ENCODE results near the gene HPCAL1.

HPCAL1 gene

DNA sequence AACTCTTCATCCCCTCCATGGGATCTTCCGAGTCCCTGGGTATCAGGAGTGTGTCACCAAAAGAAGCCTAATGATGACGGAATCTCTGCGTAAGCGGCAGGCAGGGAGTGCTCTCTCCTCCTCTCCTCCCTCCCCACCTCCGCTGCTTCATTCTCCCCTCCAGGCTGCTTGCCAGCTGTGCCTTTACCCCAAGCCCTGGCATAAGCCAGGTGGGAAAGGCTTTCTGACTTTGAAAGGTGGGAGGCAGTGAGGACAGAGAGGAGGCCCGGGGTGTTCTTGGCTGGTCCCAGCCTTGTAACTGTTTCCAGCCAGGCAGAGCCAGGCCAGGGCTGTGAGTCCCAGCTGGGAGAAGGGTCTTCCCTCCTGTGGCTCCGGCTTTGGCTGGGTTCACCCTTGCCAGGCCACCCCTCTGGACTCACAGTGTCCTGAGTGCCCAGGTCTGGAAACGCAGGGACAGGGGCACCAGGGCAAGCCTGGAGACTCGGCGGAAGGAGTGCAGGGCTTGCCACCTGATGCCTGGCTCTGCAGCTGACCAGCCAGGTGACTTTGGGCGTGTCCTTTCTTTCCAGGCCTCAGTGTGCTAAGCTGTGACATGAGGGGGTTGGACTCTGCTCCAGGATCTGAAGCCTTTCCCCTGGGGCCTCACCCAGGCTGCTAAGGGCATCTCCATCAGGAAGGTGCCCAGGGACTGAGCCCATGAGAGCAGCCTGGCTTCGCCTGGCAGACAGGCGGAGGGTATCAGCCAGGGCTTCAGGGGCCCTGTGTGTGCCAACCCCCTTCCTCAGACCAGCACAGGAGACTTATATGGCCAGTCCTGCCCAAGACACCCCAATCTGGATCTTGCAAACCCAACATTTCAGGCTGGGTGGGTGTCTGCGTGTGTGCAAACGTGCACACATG is 32.7 kb upstream of the HPCAL1 start:
- DNase-seq (ENCODE audit: low read depth in 2 of 2): no peak

DNA sequence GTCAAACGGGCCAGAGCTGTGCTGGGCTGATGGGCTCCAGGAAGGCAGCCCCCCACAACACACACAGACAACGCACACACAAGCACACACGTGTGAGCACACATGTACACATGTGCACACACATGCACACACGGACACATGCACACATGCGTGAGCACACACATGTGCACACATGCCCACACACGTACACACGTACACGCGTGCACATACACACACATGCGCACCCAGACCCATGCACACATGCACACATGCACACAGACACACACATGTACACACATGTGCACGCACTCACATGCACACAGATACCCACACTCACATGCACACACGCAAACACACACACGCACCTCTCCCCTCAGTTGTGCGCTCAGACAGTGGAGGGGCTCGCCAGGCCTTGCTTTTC is 31.2 kb upstream of the HPCAL1 start:
- no peak for DNase-seq (ENCODE audit: low read depth in 2 of 2)

DNA sequence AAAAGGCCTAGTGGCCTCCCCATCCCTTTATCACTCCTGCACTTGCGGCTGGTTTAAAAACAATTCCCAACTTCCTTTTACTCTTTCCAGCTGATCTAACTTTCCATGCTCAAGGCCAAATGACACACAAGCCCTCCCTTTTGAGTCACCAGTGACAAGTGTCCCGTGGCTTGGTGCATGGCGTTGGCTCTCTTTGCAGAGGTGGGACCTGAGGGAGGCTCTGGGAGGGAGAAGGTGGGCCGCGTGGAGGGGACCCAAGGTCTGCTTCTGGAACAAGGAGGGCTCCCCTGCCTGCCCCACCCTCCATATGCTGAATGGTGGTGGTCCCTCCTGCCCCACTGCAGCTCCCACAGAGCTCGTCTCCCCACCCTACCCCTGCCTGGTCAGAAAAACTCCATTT is 30.8 kb upstream of the HPCAL1 start:
- no peak for DNase-seq (ENCODE audit: low read depth in 2 of 2)

DNA sequence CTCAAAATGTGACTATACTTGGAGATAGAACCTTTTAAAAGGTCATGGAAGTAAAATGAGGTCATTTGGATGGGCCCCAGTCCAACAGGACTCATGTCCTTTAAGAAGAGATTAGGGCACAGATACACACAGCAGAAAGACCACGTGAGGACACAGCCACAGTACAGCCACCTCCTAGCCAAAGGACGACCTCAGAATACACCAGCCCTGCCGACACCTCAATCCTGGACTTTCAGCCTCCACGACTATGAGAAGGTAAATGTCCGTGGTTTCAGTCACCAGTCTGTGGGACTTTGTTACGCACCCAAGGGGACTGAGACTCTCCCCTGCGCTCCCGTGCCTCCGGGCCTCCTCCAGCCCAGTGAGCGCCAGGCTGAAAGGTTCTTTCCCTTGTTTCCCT is 30.2 kb upstream of the HPCAL1 start:
- DNase-seq (ENCODE audit: low read depth in 2 of 2): no peak

DNA sequence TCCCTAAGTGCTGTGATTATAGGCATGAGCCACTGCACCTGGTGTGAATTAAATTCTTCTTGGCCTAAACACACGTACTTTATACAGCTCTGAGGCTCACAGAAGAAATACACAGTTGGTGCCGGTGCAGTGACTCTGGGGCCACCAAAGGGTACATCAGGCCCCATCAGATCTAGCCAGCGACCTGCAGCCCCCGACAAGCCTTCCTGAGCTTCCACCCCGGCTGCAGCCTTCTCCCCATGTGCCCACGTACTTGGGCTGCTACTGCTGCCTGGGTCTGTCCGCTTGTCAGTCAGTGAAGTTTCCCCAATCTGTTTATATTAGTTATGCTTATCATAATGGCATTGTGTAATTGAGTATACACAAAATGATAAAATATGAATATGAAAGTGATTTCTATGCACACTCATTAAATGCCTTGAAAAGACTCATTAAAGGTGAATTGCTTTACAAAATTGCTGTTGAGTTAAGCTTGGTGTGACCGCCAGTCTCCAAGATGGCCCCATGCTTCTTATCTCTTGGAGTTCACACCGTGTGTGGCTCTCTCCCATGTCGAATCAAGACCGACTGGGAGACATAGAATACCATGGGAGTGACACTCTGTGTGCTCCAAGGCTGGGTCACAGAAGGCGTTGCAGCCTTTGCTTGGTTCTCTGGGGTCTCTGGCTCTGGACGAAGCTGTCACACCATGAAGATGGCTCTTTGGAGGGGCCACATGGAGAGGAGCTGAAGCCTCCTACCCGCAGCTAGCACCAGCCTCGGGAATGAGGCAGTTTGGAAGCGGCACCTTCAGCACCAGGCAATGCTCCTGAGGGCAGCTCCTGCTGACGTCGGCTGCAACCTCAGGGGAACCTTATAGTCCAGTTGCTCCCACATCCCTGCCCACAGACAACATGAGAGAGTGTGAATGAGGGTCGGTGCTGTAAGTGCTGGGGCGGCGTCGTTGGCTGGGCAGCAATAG is 29.2 kb upstream of the HPCAL1 start:
- no peak for DNase-seq (ENCODE audit: low read depth in 2 of 2)

DNA sequence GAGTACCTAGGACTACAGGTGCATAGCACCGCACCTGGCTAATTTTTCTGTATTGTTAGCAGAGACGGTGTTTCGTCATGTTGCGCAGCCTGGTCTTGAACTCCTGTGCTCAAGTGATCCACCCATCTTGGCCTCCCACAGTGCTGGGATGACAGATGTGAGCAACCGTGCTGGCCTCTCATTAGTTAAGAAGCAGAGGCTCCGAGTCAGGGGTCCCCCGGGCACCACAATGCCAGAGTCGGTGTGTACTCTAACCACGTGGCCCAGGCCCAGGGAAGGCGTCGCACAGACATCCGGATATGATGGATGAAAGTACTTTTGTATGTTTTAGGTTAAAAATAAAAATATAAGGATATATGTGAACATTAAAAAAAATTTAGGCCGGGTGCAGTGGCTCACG is 28.3 kb upstream of the HPCAL1 start:
- DNase-seq (ENCODE audit: low read depth in 2 of 2): no peak

DNA sequence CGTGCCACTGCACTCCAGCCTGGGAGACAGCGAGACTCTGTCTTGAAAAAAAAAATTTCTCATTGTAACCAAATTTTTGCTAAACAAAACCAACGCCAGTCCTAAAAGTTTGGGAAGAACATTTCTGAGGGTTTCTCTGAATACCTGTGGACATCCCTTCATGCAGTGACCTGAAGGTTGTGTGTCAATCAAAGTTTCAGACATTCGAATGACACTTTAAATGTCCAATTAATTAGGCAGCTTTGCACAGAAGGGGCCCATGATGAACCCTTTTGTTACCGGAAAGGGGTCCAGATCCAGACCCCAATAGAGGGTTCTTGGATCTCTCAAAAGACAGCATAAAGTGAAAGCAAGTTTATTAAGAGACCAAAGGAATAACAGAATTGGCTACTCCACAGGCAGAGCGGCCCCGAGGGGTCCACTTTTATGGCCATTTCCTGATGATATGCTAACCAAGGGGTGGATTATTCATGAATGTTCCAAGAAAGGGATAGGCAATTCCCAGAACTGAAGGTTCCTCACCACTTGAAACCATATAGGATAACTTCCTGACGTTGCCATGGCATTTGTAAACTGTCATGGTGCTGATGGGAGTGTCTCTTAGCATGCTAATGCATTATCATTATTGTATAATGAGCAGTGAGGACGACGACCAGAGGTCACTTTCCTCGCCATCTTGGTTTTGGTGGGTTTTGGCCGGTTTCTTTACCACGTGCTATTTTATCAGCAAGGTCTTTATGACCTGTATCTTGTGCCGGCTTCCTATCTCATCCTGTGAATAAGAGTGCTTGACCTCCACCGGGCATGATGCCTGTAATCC is 27.5 kb upstream of the HPCAL1 start:
- DNase-seq (ENCODE audit: low read depth in 2 of 2): no peak

DNA sequence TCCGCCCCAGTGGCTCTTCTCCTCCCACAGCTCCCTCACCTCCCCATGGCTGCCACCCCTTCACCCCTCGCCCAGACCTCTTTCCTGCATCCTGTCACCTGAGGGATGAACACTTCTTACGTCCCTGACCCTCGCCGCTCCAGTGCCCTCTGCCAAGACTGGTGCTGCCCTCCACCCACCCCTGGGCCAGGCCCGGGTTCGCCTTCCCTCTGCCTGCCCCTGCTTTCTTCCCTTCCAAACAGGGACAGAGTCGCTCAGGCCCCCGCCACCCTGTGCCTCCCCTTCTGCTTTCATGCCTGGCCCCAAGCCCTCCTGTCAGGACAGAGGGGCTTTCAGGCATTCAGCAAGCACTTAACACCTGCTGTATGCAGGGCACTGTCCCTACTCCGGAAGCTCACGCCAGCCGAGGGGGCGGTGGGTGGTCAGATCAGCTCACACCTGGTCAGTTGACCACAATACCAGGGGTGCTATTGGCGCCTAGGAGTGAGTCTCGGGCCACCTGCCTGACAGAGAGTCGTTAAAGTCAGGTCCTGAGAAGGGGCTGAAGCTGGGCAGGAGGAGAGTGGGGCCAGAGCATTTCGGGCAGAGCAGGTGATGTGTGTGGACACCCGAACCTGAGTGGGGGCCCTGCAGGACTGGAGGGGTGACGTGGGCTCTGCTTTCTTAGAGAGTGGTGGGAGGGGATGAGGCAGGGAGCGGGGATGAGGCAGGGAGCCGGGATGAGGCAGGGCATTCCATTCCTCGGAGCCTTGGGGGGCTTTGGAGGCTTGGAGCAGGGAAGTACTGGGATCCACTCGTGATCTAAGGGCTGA is 26.0 kb upstream of the HPCAL1 start:
- DNase-seq (ENCODE audit: low read depth in 2 of 2): no peak

DNA sequence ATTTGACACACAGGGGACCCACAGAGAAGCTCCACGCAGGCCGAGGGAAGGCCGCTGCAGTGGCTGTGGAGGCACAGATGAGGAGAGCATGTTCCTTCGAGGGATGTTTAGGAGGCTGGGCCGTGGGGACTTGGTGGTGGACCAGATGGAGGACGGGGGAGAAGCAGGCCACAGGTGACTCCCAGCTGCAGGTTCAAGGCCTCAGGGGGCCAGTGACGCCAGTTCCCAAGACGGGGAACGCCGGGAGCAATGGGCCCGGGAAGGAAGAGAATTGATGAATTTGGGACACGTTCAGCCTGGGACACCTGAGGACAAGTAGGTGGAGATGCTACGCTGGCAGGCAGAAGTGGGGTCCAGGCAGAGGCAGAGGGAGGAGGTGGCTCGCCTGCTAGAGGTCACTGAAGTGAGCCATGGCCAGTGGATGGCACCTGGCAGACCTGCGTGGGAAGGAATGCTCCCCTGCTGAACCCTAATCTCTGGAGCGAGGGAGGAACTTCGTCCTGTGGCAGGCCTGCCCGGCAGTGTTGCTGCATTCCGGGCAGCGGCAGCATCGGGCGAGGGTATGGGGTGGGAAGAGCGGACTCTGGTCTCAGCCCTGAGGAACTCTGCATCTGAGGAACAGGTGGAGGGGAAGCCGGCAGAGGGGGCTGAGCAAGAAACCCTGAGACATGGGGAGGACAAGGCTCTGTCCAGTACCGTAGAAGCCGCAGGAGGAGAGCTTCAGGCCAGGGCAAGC is 25.2 kb upstream of the HPCAL1 start:
- no peak for DNase-seq (ENCODE audit: low read depth in 2 of 2)

DNA sequence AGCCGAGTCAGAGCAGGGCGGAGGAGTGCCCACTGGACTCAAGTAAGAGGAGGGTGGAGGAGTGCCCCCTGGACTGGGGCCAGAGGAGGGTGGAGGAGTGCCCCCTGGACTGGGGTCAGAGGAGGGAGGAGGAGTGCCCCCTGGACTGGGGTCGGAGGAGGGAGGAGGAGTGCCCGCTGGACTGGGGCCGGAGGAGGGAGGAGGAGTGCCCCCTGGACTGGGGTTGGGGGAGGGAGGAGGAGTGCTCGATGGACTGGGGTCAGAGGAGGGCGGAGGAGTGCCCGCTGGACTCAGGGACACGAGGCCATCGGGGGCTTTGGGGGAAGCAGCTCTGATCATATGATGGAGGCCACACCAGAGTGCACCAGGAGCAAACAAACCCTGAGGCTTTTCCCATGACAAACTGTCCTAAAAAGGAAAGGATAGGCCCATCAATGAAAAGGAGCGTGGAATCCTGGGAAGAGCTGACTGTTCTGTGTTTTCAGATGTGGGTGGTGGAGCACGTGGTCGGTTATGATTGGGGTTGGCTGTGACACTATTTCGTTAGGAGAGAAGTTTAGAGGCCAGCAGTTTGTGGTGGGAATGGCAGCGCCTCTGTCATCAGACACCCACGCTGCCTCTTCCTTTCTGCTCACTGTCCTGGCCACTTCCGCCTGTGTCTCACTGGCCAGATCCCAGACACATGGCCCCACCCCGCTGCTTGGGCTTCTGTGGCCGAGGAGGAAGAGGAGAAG is 24.5 kb upstream of the HPCAL1 start:
- no peak for DNase-seq (ENCODE audit: low read depth in 2 of 2)

DNA sequence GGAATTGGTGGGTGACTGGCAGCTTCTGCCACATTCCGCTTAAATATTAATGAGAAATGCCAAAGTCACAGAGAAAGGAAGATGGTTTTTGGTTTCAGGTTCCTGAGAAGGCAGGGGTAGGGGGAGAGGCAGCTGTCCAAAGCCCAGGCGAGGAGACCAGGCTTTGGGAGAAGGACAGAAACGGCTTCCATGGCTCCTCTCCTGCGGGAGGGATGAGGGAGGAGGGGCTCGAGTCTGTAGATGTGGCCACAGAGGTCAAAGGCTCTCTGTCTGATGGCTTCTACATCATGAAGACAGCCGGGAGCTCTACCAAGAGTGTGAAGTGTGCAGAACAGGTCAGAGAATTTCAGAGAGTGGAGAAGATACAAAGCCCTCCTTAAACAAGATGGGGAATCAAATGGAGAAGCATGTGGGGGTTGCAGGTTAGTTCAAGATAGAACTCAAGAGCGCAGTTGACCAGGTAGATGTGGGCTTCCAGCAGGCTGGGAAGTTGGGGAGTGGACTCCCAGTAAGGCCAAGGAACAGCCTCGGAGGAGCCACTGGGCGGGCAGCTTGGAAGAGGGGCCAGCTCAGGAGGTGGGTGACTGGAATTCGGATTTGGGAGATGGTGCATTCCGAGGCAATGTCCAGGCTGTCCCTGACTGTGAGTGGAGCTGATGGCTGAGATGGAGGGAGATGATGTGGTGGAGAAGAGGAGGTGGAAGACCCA is 23.8 kb upstream of the HPCAL1 start:
- no peak for DNase-seq (ENCODE audit: low read depth in 2 of 2)

DNA sequence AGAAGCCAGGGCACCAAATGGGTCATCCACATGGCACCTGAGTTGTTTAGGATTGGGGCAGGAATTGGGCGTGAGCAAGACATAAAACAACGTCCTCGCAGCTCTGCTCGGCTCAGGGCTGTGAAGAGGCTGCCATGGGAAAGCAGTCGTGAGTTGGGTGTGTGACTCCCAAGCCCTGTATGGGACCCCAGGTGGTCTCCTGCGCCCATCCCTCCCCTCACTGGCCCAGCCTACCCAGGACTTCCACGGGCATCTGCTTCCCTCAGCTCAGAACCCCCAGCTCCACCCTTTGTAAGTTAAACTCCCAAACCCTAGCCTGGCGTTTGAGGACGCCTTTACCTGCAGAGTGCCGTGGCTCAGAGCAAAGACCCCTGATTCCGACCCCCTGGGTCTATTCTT is 23.2 kb upstream of the HPCAL1 start:
- no peak for DNase-seq (ENCODE audit: low read depth in 2 of 2)

DNA sequence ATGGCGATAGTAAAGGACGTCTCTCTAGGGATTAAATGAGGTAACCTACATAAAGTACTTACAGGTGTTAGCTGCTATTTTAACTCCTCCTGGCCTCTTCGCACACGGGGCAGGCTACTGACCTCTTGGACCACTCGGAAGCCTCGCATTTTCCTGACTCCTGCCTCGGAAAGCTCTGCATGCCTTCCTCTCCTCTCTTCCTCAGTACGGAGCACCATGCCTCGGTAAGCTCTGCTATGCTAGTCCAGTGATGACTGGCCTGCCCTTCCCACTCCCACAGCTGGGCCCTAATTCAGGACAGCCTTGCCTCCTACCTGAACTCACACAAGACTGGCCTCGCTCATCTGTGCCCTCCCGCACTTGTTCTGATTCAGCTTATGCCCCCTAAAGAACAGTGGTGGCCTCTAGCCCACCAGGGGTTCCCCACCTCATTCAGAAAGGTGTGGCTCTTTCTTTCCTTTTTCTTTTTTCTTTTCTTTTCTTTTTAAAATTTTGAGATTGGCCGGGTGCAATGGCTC is 22.7 kb upstream of the HPCAL1 start:
- DNase-seq (ENCODE audit: low read depth in 2 of 2): no peak

DNA sequence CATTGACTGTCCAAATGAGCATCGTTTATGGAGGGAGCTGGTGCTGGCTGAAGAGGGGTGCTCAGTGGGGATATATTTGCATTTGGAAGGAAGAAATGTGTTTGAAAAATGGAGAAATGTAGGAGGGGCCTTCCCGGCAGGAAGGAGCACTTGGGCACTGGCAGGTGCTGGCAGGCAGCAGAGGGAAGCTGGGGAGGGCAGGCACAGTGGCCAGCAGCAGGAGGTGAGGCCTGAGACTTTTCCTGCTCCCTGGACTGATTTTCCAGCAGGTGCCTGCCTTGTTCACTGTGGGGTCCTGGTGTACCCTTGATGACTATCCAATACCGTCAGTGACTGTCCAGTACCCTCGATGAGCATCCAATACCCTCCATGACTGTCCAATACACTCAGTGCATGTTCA is 20.8 kb upstream of the HPCAL1 start:
- no peak for DNase-seq (ENCODE audit: low read depth in 2 of 2)

DNA sequence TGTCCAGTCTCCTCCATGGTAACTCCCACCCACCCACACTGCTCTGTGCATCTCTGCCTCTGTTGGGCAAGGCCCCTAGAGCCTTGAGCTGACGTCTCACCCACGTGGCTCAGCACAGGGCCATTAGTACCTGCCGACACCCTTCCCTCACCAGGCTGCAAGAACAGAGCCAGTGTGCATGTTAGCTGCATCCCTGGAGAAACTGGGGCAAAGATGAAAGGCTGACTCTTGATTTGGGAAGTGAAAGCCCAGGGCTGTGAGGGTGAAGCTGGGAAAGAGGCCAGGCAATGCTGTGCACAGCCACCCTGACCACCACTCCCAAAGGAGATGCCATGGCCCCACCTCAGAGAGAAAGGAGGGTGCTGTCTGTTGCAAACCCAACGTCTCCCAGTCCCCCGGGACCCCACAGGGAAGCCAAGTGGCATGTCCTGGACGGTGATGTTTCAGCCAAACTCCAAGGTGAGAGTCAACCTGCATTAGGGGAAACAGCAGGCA is 20.0 kb upstream of the HPCAL1 start:
- DNase-seq (ENCODE audit: low read depth in 2 of 2): no peak

DNA sequence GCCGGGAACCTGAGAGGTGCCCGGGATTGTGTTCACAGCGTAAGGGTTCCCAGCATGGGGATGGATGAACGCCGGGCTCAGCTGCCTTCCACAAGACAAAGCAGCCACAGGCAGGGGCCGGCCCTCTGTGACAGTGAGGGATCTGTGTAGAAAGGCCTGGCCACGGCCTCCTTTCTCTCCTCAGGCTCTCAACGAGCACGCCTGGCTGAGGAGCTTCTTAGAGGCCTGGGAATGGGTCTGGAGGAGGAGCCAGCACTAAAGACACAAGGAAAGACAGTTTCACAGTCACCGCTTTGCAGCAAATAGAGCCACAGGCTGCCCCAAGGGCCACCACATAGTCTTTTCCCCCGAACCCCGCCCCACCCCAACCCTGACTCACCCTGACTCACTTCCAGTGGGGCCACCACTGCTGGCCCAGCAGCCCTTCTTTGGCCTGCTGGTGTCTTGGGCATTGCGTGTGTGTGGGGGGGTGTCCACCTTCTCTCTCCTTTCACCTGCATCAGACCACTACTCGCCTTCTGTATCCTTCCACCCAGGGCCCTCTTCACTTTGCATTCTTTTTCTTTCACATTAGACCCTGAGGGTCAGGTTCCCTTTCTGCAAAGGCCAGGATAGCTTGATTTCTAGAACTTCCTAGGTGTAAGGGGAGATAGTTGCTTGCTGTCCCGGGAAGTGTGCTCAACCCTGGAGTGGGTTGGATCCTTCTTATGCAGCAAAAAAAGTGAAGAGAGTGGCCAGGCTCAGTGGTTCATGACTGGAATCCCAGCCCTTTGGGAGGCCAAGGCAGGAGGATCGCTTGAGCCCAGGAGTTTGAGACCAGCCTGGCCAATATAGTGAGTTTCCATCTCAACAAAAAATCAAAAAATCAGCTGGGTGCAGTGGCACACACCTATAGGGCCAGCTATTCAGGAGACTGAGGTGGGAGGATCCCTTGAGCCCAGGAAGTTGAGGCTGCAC is 19.3 kb upstream of the HPCAL1 start:
- no peak for DNase-seq (ENCODE audit: low read depth in 2 of 2)

DNA sequence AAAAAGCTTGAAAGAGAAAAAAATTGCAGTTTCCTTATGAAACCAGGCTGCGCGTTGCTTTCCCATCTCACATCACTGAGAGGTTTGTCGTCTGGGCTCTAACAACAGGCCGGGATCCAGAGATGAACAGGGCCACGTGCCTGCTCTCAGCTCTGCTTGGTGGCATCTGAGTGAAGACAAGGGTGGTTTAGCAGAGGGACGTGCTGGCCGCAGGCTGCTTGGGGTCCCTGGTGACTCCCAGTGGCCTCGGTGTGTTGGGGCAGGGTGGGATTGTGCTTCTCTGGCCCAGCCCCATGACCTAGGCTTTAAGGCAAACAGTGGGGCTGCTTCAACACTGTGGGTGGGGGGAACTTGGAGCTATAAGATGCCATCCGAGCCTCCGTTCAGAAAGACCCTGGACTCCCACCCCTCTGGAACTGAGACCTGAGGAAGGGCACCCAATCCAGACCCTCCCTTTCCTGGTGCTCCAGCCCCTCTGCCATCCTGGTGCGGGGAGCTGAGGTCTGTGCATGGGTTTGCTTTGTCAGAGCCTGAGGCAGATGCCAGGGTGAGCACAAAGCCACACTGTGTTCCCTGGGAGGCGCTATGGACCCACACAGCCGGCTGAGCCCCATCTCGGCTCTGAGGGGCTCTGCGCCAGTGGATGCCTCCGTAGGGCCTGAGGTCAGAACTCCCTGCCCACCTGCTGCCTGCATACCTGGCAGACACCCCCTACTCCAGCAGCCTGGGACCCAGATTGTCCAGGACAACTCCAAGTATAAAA is 18.4 kb upstream of the HPCAL1 start:
- DNase-seq (ENCODE audit: low read depth in 2 of 2): no peak

All from stimulated activated CD4-positive, alpha-beta T cell treated with anti-CD3 and anti-CD28 coated beads, Interleukin-1b, Interleukin-23, amount 100 ng/mL, for 1 hour (primary cell).